C1 segment of cervical spinal cord (tissue), 14 donors: ENCODE data around the gene GAS2L3.
A peak's percentile ranks its signal among the peaks of the same experiment; 100 is the strongest.
"Not testable (repeated sequence)": the region's sequence is repeated elsewhere in the genome, so short reads cannot be mapped to it uniquely, and the experiment has no call there.

Experiments used
- DNase-seq, 14 donors: peaks; one replicate each; lab custom pipeline; 2025; lab: John Stamatoyannopoulos, UW

The GAS2L3 gene

DNA sequence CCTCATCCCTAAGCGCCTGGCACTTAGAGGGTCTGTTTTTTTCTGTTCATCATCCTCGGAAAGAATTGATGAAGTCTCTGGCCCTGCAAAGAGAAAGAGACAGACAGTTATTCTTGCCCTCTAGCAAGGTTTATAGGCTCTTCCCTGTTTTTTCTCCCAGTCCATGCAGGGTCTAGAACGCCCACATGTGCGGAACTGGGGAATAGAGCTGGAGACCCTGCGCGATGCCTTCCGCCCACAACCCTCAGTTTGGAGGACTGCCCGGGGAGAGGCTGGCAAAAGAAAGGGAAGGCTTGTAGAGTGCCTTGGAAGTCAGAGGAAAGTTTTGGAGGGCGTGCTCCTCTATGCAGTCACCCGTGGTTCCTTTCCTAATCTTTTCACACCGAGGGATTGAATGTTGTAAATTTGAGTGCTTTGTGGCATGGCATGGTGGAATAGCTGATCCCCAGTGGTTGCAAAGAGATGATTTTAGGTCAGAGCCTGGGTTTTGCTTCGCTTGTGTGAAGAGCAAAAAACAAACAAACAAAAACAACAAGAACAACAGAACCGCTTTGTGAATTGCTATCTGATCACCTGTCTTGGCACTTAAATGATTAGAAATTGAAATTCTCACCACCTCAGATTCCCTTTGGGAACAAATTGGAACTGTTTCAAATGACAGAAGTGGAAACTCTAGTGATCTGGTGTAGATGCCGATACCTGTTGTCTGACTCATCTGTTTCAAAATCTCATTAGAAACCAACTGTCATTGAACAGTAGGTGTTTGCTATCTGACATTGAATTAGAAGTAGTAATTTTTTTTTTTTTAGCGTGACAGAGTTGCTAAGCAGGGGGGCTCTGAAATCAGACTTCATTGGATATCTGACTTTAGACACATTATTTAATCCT, 947 bp downstream of the GAS2L3 start:
- peak in 2 of 14 donors; percentile 2 to 14 for DNase-seq

DNA sequence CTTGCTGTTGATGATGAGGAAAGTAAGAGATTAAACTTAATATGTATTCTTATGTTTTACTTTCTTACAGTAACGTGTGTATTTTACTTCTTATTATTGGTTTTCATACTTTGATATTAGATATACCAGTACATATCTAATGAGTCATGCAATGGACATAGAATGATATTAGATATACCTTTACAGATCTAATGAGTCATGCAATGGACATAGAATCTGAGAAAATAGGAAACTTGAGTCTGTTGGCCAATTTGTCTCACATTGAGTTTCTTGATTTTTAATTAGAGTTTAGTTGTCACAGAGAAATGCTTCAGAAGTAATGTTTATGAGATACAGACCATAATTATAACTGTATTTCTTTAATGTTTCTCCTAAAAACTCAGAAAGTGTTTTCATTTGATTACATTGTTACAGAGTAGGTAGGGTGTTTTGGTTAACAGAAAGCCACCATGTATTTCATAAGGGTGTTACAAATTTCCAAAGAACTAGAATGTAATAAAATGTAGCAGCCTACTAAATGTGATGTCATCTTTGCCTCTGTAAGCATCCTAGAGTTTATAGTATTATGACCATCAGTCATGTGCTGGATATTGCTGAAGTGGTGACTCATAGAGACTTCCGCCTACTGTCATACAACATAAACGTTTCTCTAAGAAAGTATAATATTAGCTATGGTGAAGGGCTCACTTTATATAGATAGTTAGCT, 3.0 kb downstream of the GAS2L3 start:
- no peak for DNase-seq

DNA sequence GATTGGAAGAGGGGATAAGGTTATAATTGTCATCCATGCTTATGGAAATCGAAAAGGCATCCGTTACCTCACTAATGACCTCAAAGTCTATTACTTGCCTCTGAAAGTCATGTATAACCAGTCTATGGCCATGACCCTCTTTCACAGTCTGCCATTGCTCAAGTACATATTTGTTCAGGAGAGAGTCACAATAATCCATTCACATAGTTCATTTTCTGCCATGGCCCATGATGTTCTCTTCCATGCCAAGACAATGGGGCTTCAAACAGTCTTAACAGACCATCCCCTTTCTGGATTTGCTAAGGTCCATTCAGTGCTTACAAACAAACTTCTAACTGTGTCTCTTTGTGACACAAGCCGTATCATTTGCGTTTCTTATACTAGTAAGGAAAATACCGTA, 5.4 kb downstream of the GAS2L3 start:
- no peak for DNase-seq

DNA sequence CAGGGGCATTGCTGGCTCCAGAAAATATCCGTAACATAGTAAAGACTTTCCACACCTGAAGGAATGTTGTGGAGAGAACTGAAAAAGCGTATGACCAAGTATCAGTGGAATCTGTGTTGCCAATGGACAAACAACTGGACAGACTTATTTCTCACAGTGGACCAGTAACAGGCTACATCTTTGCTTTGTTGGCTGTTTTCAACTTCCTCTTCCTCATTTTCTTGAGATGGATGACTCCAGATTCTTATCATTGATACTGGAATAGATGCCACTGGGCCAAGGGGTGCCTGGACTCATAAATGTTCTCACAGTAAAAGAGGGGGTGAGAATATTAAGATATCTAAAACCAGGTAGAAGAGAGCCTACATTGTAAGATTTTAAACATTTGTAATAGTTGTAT, 6.4 kb downstream of the GAS2L3 start:
- DNase-seq, result no peak

DNA sequence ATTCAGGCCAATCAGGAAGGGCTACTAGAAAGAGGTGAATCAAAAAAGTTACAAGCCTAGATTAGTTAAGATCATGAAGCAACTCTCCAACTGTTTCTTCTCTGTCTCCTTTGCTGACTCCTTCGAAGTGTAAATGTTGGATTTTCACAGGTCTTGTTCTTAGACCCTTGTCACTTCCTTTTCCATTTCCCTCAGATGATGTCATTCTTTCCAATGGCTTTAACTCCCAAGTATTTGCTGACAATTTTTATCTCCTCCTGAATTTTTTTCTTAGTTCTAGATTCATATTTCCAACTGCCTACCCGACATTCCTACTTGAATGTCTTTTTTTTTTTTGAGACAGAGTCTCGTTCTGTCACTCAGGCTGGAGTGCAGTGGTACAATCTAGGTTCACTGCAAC, 10.8 kb downstream of the GAS2L3 start:
- no peak for DNase-seq

DNA sequence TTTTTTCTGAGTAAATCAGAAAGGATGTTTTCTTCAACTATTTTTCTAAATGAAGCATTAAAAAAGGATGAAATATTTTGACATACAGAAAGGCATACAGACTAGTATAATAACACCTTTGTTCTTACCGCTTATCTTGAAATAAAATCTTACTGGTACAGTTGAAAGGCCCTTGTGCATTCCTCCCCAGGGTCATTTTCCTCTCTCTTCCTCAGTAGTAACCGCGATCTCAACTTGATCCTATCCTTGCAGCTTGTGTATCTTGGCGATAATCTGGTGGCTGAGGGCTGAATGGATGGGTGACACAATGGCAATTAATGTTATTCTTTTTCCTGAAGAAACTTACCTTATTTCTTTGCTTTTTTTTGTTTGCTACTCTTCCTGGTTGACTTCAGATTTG, 18.5 kb downstream of the GAS2L3 start:
- no peak for DNase-seq

DNA sequence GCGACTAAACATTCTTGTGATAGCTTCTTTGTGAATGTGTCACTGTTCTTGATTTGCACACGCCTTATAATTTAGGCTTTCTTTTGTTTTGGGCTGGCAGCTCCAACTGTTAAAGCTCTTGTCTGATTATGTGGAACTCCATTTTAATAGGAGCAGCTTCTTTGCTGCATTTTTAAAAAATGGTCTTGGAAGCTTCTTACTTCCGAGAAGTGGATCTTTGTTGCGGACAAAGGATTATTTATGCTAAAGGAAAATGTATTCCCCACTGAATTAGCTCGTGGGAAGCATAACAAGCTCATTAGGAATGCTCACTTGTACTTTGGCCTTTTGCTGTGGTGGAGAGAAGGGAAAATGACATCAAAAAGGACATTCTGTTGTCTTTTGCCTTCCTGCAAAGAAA, 20.0 kb downstream of the GAS2L3 start:
- DNase-seq, result no peak

DNA sequence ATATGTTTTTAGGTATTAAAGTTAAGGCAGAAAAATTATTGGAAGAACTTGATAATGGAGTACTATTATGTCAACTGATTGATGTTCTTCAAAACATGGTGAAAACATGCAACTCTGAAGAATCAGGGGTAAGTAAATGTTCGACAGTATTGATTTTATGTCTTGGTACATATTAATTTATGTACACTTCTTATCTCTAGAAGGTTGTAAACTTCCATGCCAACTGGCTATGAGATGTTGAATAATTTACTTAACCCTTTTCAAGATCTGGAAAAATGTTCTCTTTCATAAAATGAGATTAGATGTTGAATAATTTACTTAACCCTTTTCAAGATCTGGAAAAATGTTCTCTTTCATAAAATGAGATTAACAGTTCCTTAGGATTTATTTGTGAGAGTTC, 28.1 kb downstream of the GAS2L3 start:
- no peak for DNase-seq

DNA sequence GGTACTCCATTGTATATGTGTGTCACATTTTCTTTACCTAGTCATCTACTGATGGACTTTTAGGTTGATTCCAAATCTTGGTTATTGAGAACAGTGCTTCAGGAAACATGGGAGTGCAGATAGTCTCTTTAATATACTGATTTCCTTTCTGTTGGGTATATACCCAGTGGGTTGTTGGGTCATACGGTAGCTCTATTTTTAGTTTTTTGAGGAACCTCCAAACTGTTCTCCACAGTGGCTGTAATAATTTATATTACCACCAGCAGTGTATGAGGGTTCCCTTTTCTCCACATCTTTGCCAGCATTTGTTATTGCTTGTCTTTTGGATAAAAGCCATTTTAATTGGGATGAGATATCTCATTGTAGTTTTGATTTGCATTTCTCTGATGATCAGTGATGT, 29.5 kb downstream of the GAS2L3 start:
- DNase-seq, result not testable (repeated sequence)

DNA sequence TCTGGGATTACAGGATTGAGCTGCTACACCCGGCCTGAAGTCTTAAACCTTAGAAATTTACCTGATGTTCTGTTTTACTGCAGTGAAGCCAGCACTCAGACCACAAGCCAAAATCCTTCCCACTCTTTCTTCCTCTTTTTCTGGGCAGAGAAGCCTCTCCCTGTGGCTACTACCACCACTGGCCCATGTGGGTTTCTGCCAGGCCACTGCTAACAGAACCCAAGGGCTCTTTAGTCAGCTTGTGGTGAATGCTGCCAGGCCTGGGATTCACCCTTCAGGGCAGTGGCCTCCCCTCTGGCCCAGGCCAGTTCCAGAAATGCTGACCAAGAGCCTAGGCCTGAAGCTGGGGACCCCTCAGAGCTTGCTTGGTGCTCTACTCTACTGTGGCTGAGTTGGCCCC, 35.3 kb downstream of the GAS2L3 start:
- DNase-seq, result peak in 7 of 14 donors; percentile 0 to 18 (median 3)

DNA sequence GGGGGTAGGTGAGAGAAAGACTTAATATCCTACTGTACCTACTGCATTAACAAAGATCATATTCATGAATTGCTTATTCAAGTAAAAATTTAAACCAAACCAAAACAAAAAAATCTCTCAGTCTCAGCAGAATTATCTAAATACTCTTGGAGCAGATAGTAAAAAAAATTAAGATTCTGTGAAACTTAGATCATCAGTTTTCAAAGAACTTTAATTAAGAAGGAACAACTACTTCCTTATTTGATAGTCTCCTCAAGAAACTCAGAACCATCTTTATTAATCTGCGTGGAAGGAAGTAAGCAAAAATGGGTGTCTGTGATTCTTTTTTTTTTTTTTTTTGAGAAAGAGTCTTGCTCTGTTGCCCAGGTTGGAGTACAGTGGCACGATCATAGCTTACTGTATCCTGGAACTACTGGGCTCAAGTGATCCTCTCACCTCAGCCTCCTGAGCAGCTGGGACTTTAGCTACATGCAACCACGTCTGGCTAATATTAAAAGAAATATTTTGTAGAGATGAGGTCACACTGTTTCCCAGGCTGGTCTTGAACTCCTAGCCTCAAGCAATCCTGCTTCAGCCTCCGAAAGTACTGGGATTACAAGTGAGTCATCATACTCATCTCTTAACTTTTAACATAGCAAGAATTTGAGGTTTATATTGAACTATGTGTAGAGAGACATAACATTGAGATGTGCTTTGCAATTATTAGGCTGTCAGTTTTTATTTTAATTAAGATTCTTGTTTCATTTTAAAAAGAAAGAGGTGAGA, 37.4 kb downstream of the GAS2L3 start:
- no peak for DNase-seq

DNA sequence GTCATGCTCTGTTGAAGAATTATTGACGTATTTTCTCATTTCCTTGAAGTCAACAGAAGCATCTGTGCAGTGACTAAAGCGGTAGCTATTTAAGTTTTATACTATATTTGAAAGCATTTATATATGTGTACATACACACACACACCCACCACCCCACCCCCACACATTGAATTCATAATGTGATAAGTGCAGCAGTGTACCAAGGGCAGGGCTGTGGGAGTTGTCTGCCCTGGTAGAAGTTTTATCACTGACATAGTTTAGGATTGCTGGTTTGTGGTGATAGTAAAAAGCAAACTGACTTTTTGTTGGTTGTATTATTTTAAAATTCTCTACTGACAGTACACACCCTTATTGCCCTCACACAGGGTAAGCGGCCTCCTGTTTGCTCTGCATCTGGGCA, 39.1 kb downstream of the GAS2L3 start:
- DNase-seq, result no peak

DNA sequence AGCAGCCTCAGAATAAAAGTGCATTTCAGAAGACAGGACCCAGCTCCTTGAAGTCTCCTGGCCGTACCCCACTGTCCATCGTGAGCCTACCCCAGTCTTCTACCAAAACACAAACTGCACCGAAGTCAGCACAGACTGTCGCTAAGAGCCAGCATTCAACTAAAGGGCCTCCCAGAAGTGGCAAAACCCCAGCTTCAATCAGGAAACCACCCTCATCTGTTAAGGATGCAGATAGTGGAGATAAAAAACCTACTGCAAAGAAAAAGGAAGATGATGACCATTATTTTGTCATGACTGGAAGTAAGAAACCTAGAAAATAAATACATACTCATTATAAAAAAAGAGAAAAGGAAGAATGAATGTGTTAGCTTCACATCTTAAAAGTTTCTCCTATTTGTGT, 51.1 kb downstream of the GAS2L3 start:
- no peak for DNase-seq

DNA sequence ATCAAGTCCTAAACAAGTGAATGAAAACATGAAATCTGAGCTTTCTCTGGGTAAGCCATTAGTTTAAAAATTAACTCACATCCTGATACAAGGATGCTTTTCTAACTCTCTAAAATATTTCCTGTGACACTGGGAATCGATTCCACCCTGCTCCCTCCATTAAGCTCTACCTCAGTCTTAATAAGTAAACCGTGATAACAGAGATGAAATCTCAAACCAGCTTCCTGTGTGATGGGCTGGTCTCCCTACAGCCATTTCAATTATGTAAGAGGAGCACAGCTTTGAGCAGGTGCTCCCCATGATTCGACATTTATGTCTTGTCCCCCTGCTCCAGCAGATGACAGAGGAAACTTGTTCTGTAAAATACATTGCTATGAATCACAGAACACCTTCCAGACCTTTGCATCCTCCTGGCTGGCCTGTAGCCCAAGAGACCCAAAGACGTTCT, 59.0 kb downstream of the GAS2L3 start:
- no peak for DNase-seq

DNA sequence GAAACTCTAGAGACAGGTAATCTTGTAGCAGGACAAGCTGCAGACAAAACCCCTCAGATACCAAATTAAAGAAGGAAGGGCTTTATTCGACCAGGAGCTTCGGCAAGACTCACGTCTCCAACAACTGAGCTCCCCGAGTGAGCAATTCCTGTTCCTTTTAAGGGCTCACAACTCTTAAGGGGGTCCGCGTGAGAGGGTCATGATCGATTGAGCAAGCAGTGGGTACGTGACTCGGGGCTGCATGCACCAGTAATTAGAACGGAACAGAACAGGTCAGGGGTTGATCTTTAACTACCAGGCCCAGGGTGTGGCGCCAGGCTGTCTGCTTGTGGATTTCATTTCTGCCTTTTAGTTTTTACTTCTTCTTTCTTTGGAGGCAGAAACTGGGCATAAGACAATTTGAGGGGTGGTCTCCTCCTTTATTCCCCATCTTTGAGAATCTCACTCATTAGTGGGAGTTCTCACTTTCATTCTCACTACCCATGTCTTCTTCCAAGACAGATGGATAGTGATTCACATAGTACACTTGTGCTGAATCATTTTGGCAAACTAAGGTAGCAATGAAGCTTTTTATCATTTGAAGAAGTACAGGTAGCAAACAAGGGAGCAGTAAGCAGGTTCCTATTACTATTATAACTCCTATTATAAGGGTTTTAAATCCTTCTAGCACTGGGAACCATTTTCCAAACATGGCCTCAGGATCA, 59.8 kb downstream of the GAS2L3 start:
- DNase-seq, result not testable (repeated sequence)

DNA sequence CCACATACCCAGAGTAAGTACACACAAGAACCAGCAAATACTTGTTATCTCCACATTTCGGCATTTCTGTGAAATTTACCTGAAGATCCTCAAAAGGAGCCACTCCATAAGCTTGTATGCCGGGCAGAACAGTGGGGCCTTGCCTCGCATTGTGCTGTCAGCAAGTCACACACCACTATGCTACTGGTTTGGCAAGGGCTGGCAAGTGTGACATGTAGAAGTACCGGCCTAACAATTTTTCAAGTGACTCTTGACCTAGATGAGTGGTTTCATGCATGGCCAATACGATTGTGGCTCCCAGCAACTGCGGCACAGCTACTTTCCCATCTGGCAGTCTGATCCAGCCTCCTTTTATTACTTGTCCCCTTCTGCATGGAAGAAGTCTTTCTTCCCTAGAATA, 69.8 kb downstream of the GAS2L3 start:
- DNase-seq, result no peak

DNA sequence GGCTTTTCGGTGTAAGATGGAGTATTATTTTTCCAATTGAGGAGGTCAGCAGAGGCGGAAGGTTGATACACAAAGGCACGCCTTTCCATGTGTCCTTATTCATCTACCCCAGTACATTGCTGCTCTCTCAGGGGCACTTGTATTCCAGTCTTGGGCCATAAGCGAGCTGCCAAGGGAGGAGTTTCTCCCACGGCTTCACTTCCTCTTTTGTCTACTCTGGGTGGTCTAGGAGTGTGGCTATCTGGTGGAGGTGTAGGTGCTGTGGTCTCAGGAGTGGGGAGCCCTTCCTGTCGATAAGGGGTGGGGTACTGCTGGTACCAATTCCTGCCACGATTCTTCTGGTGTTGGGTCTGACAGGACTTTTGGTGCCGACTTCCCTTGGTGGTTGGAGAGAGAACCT, 73.4 kb downstream of the GAS2L3 start:
- DNase-seq, result no peak

DNA sequence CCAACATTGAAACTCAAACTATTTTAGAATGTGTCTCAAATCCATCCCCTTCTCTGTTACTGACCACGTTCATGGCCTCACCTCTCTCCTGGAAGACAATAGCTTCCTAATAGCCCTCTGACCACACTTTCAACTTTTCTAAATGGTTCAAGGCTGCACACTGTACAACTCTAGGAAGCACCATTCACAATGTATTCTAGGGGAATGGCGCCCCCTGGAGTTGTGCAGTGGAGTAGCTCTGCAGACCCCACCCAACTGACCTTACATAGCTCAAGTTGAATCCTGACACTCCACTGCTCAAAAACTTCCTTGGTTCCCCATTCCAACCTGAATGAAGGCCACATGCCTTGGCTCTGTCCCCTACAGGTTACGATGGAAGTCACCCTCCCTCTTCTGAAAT, 77.6 kb downstream of the GAS2L3 start:
- DNase-seq, result no peak

DNA sequence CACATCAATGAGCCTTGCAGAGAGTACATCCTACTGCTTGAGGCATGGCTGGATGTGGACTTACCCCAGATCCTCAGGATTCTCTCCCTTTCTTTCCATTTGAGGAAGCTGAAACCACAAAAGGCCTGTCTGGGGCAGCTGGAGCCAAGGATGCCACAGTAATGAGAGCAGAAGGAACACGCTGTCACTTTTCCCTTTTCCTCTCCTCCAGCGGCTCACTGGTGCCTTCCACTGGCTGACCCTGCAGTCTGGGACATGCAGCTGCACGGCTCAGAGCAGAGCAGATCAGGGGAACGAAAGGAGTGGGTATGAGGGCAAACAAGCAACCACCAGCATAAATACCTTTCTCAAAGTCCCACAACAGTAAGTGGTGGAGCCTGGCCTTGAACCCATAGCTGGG, 78.2 kb downstream of the GAS2L3 start:
- no peak for DNase-seq

DNA sequence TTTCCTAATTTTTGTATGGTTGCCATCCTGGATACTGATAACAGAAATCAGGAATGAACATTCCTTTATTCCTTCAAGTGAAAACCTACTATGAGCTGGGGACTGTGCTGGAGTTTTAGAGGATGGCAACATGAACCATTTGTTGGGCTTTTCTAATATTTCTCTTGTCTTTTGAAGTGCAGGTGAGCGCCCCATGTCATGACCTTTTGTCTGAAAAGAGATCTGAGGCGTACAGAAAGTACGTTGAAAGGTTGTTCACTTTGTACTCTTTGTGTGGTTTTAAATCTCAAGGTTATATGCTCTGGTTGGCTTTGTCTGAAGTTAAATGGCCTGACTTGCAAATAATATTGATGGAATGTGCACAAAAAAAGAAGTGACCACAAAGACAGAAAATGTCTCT, 79.0 kb downstream of the GAS2L3 start:
- no peak for DNase-seq

DNA sequence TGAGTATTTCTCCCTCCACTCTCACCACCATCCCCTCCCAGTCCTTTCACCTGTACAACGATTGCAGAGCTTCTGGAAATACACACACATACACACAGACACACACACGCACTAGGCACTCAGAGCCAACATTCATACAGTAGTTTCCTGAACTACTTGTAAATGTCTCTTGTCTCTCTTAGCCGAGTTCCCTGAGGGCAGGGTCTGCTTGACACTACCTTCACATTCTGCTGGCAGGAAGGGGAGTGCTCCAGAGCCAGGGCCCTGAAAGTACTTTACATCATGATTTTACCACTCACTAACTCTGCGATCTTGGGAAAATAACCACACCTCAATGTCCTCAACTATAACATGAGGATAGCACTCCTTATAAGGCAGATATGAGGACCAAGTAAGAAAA, 82.7 kb downstream of the GAS2L3 start:
- DNase-seq, result no peak

DNA sequence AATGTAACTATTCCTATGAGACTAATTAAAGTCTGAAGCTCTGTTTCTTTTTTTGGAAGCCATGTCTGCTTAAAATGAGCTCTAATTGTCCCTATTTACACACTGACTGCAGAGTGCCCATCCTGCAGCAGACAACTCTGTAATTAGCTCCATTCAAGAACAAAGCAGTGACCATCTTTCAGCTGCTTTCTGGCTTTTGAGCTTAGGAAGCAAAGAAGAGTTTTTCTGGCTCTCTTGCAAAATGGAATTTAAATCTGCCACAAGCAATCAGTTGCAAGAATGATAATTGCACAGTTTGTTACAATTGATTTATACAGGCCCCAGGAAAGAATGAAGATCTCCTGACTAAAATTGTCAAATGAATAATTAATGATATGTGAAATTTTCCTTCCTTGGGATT, 83.4 kb downstream of the GAS2L3 start:
- DNase-seq, result no peak
